Stomach (tissue), 4 donors: ENCODE data around the gene SYTL5.

ENCODE experiments used
- POLR2A ChIP-seq, 4 donors: fragments of 450-650 bp; IDR thresholded peaks; one replicate each; pipeline ENCODE4 v1.6.1; 2016; ENCODE audit warnings: antibody characterized with exemption in 4 of 4, control low read depth in 2 of 4, mild to moderate bottlenecking in 1 of 4, moderate library complexity in 1 of 4
- TF ChIP-seq, protein P1 (sequence below), 7 experiments: fragments of 450-650 bp in 4 of 7; fragments of 200-600 bp in 3 of 7; sonication (generic) in 3 of 7; IDR thresholded peaks; one replicate each; pipeline ENCODE4 v1.5.1; 2016 to 2019; ENCODE audit warnings: antibody characterized with exemption in 7 of 7, control low read depth in 2 of 7, mild to moderate bottlenecking in 1 of 7

GRCh38 chrX:38009641-38010040 is 3.3 kb downstream of the SYTL5 start:
- TF ChIP-seq, protein P1, sequence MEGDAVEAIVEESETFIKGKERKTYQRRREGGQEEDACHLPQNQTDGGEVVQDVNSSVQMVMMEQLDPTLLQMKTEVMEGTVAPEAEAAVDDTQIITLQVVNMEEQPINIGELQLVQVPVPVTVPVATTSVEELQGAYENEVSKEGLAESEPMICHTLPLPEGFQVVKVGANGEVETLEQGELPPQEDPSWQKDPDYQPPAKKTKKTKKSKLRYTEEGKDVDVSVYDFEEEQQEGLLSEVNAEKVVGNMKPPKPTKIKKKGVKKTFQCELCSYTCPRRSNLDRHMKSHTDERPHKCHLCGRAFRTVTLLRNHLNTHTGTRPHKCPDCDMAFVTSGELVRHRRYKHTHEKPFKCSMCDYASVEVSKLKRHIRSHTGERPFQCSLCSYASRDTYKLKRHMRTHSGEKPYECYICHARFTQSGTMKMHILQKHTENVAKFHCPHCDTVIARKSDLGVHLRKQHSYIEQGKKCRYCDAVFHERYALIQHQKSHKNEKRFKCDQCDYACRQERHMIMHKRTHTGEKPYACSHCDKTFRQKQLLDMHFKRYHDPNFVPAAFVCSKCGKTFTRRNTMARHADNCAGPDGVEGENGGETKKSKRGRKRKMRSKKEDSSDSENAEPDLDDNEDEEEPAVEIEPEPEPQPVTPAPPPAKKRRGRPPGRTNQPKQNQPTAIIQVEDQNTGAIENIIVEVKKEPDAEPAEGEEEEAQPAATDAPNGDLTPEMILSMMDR (IDR thresholded peaks at IDR 0.05): no peak
- TF ChIP-seq POLR2A (IDR thresholded peaks at IDR 0.05): no peak
